IMR-90 (cell line): ENCODE measurements around the gene IRF2BP2. TPM values are rescaled to one million over a fixed set of nuclear protein-coding genes. Genes with fewer than 3 reads are reported as not detected.
A peak's percentile ranks its signal among the peaks of the same experiment; 100 is the strongest.

Experiments
- ATAC-seq: fragments of 200-7000 bp; cut with Tn5 transposase; 2 replicates; pipeline ENCODE4 v1.9.1; 2020; ENCODE audit warnings: low read depth, mild to moderate bottlenecking, moderate library complexity
- BruUV-seq: library from RNA; stranded (reverse); fragments of 400-500 nt; replicated peaks from 2 replicates; lab custom pipeline; 2021; lab: Mats Ljungman, UMichigan
- CTCF ChIA-PET: fragments of 300-600 bp; formaldehyde crosslinking; extraction: SDS; loops from one replicate; lab custom pipeline; 2021; ENCODE audit warnings: antibody characterized with exemption; lab: Yijun Ruan, JAX
- POLR2A ChIA-PET: fragments of 300-600 bp; sonication (Branson Sonifier 250); formaldehyde crosslinking; loops from one replicate; lab custom pipeline; 2022; ENCODE audit warnings: antibody characterized with exemption; ENCODE audit not compliant: unreplicated experiment; lab: Charles Lee
- DNase-seq: peaks from one replicate; pipeline ENCODE4 v3.0.0; 2013
- H2AFZ ChIP-seq: replicated peaks from 2 replicates; pipeline ENCODE3; 2013; ENCODE audit warnings: low read length, mild to moderate bottlenecking; ENCODE audit not compliant: poor library complexity
- H2AK5ac ChIP-seq: 2 replicates; pipeline ENCODE4 v1.6.1; 2013; ENCODE audit warnings: low read depth, low read length, inconsistent platforms
- H2AK9ac ChIP-seq: replicated peaks from 2 replicates; pipeline ENCODE3; 2013; ENCODE audit warnings: mild to moderate bottlenecking, low read depth, low read length, moderate library complexity; ENCODE audit not compliant: poor library complexity
- H2BK120ac ChIP-seq: 2 replicates; pipeline ENCODE4 v1.6.1; 2013; ENCODE audit warnings: low read depth, low read length, inconsistent platforms
- H2BK15ac ChIP-seq: 3 replicates; pipeline ENCODE4 v1.6.1; 2013; ENCODE audit warnings: low read depth, low read length, inconsistent platforms
- H2BK20ac ChIP-seq: 2 replicates; pipeline ENCODE4 v1.6.1; 2013; ENCODE audit warnings: low read depth, mild to moderate bottlenecking, inconsistent platforms, low read length, moderate library complexity
- H2BK5ac ChIP-seq: 2 replicates; pipeline ENCODE4 v1.6.1; 2013; ENCODE audit warnings: mild to moderate bottlenecking, low read depth, low read length, inconsistent platforms; ENCODE audit not compliant: poor library complexity, severe bottlenecking
- H3K14ac ChIP-seq: replicated peaks from 2 replicates; pipeline ENCODE4 v1.6.1; 2013; ENCODE audit warnings: low read depth, low read length, inconsistent platforms
- H3K18ac ChIP-seq: 2 replicates; pipeline ENCODE4 v1.6.1; 2013; ENCODE audit warnings: low read depth, low read length, control low read depth
- H3K23ac ChIP-seq: 2 replicates; pipeline ENCODE4 v1.6.1; 2013; ENCODE audit warnings: low read depth, low read length, inconsistent platforms
- H3K27ac ChIP-seq: 2 replicates; pipeline ENCODE4 v1.5.1; 2013; ENCODE audit warnings: mild to moderate bottlenecking, control low read depth, low read length; ENCODE audit not compliant: insufficient read depth
- H3K27me3 ChIP-seq: 2 replicates; pipeline ENCODE4 v1.6.1; 2013; ENCODE audit warnings: low read length; ENCODE audit not compliant: control insufficient read depth, insufficient read depth
- H3K36me3 ChIP-seq: 2 replicates; pipeline ENCODE4 v1.6.1; 2013; ENCODE audit warnings: low read length, mixed read lengths; ENCODE audit not compliant: control insufficient read depth, insufficient read depth
- H3K4ac ChIP-seq: 2 replicates; pipeline ENCODE4 v1.6.1; 2013; ENCODE audit warnings: low read depth, low read length, inconsistent platforms
- H3K4me1 ChIP-seq: 2 replicates; pipeline ENCODE4 v1.6.1; 2013; ENCODE audit warnings: low read length, mixed read lengths; ENCODE audit not compliant: control insufficient read depth, insufficient read depth
- H3K4me2 ChIP-seq: 2 replicates; pipeline ENCODE4 v1.6.1; 2013; ENCODE audit warnings: low read depth, mild to moderate bottlenecking, control low read depth, low read length, moderate library complexity
- H3K4me3 ChIP-seq: 2 replicates; pipeline ENCODE4 v1.5.1; 2013; ENCODE audit warnings: low read depth, mild to moderate bottlenecking, control low read depth, low read length, moderate library complexity; ENCODE audit not compliant: insufficient read depth
- H3K56ac ChIP-seq: 2 replicates; pipeline ENCODE4 v1.6.1; 2013; ENCODE audit warnings: low read length, inconsistent platforms; ENCODE audit not compliant: insufficient read depth; ENCODE audit errors: extremely low read depth
- H3K79me1 ChIP-seq, 2 experiments: 2 replicates each; pipeline ENCODE4 v1.6.1; 2013; ENCODE audit warnings: low read length in 2 of 2, inconsistent platforms in 1 of 2, low read depth in 1 of 2
- H3K9ac ChIP-seq: 2 replicates; pipeline ENCODE4 v1.6.1; 2013; ENCODE audit warnings: low read depth, low read length, control low read depth
- H3K9me1 ChIP-seq: 2 replicates; pipeline ENCODE4 v1.6.1; 2013; ENCODE audit warnings: low read length, inconsistent platforms; ENCODE audit not compliant: insufficient read depth
- H3K9me3 ChIP-seq: 2 replicates; pipeline ENCODE4 v1.6.1; 2013; ENCODE audit warnings: low read length; ENCODE audit not compliant: control insufficient read depth, insufficient read depth
- H4K20me1 ChIP-seq: 2 replicates; pipeline ENCODE4 v1.6.1; 2013; ENCODE audit warnings: low read length, inconsistent platforms; ENCODE audit not compliant: insufficient read depth
- H4K5ac ChIP-seq: 2 replicates; pipeline ENCODE4 v1.6.1; 2013; ENCODE audit warnings: mild to moderate bottlenecking, low read depth, low read length, control low read depth
- H4K8ac ChIP-seq, 2 experiments: 2 replicates each; pipeline ENCODE4 v1.6.1; 2013; ENCODE audit warnings: low read depth in 2 of 2, low read length in 2 of 2, control low read depth in 1 of 2, inconsistent platforms in 1 of 2
- H4K91ac ChIP-seq: 2 replicates; pipeline ENCODE4 v1.6.1; 2013; ENCODE audit warnings: low read depth, low read length, inconsistent platforms; ENCODE audit not compliant: insufficient read depth
- MAZ ChIP-seq: IDR thresholded peaks from 2 replicates; pipeline ENCODE4 v1.6.1; 2012; ENCODE audit warnings: low read depth, mild to moderate bottlenecking, low read length, improper control_type of control experiment, moderate library complexity, borderline replicate concordance
- NFE2L2 ChIP-seq: fragments of 150-350 bp; IDR thresholded peaks from 2 replicates; pipeline ENCODE4 v1.6.1; 2016; ENCODE audit warnings: low read depth, mild to moderate bottlenecking, low read length
- POLR2A ChIP-seq: IDR thresholded peaks from 2 replicates; pipeline ENCODE4 v1.6.1; 2012; ENCODE audit warnings: mild to moderate bottlenecking, low read depth, low read length
- RCOR1 ChIP-seq: IDR thresholded peaks from 2 replicates; pipeline ENCODE4 v1.6.1; 2012; ENCODE audit warnings: mild to moderate bottlenecking, low read length, improper control_type of control experiment; ENCODE audit not compliant: insufficient replicate concordance
- SMC3 ChIP-seq: fragments of 150-350 bp; IDR thresholded peaks from 2 replicates; pipeline ENCODE4 v1.6.1; 2016; ENCODE audit warnings: low read depth, mild to moderate bottlenecking, antibody characterized with exemption, low read length, moderate library complexity
- WGBS, 2 experiments: methylation state at CpG; one replicate each; pipeline versions ENCODE4 v1.1.5 to v1.1.7; 2013; ENCODE audit warnings: missing lambda C conversion rate in 2 of 2; ENCODE audit not compliant: insufficient read length in 1 of 2; ENCODE audit errors: extremely low coverage in 2 of 2; 5-methylcytosine and 5-hydroxymethylcytosine counted together
- dilution Hi-C: fragments of 300-500 bp; cut with HindIII; formaldehyde crosslinking; loops from one replicate; pipeline ENCODE4 v1.14.3; 2018; ENCODE audit warnings: low sequenced_read_pairs; ENCODE audit not compliant: unreplicated experiment
- in situ Hi-C: fragments of 300-500 bp; cut with MboI; formaldehyde crosslinking; loops from 3 replicates; pipeline ENCODE4 v1.14.3; 2019; ENCODE audit warnings: low sequenced_read_pairs, inconsistent platforms, mixed read lengths
- intact Hi-C: fragments of 100-400 bp; cut with micrococcal nuclease; formaldehyde crosslinking; loops from 2 replicates; pipeline ENCODE4 v1.10.0; 2022
- polyA plus RNA-seq, 3 experiments: library from polyadenylated mRNA; depleted of rRNA; stranded (reverse); fragments of >200 nt; gene quantifications; 2 replicates each; pipeline ENCODE4 v1.2.3, GENCODE V29; 2012; ENCODE audit warnings: low replicate concordance in 1 of 3
- total RNA-seq: library from RNA; depleted of rRNA; stranded (reverse); fragments of >200 nt; gene quantifications from 2 replicates; pipeline ENCODE4 v1.2.3, GENCODE V29; 2012

IRF2BP2 gene
- total and polyA plus RNA-seq, 2 of the 4 experiments (the other 2 are of a cell fraction): 47.0 to 66.6 TPM

DNA sequence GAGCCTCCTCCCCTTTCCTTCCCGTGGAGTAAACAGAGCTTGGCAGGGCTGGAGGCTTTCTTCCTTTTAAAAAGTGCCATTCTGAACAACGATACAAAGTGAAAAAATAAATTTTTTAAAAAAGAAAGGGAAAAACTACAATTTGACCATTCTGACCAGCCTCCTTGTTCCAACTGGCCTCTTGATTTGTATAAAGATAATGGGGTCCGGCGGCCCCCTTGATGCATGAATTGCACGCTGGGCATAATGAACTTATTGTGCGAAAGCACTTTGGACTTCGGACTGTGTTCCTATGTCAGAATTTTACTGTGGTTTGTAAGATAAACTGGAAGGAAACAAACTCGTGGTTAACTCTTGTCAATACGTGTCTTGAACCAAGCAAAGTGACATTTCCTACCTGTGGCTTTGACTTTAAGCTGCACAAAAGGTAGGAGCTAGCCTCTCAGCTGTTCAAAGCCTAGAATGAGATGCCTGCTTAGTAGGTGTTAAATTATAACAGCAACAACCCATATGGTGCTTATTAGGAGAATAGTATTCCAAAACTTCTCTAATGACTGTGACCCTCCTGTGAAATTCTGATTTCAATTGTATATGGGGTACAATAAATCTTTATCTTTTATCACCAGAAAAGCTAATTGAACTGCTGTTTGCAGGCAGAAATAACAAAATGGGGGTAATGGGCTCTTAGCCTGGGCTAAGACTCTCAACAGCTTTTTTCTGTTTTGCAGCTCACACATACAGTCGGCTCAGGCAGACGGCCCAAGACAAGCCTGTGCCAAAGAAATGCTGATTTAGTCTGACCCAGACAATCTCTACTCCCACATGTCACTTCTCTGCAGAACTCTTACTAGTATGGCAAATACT is 9.3 kb downstream of the IRF2BP2 start:
- H3K4me3 ChIP-seq: peak overlapping the region; percentile 51
- in situ Hi-C loops: loop anchor here (25.0 kb wide), 1 partner anchor 262 kb away; no protein-coding TSS in a partner anchor
- dilution Hi-C loops: no loop called here
- TF ChIP-seq NFE2L2 (no peak), POLR2A (peak; percentile 42; the same call in 1 of the 2 replicates), RCOR1 (no peak), SMC3 (no peak), MAZ (no peak)
- H3K36me3 ChIP-seq: no peaks in the 10 kb centered on the region; the same call in 1 of the 2 replicates
- ChIA-PET POLR2A (interaction anchor here (0.6 to 0.7 kb wide), 2 partner anchors 112 to 156 kb away, joined by 3 to 9 read pairs; no protein-coding TSS in a partner anchor), CTCF (interaction anchor here (0.9 kb wide), 1 partner anchor 113 kb away, joined by 3 read pairs; no protein-coding TSS in a partner anchor)
- H3K9me1 ChIP-seq: no peaks in the 10 kb centered on the region
- H3K4me1 ChIP-seq: peaks cover 9% of the 10 kb centered on the region
- peak overlapping the region; percentile 87 for H2AK5ac ChIP-seq
- WGBS, 2 experiments: 0% methylated on average over 1 of the region's 11 CpGs; no CpG with 5 or more reads in 1 of the 2 experiments
- H2AFZ ChIP-seq: peak overlapping the region; percentile 86
- peak overlapping the region; percentile 94; the same call in 2 of the 3 replicates for H2BK15ac ChIP-seq
- peak overlapping the region; percentile 67 to 95 for H4K8ac ChIP-seq
- peak overlapping the region; percentile 69 for H2BK20ac ChIP-seq
- intact Hi-C loops: loop anchor here (1.0 to 5.0 kb wide), 3 partner anchors 68 to 488 kb away; no protein-coding TSS in a partner anchor
- peak overlapping the region; percentile 89 for H4K91ac ChIP-seq
- DNase-seq: no peak
- H4K5ac ChIP-seq: peak overlapping the region; percentile 33
- H3K79me1 ChIP-seq: peaks cover 7 to 10% of the 10 kb centered on the region in 2 experiments
- no peaks in the 10 kb centered on the region for H3K27me3 ChIP-seq
- H3K56ac ChIP-seq: peak overlapping the region; percentile 79
- H3K18ac ChIP-seq: peak overlapping the region; percentile 58
- H3K4ac ChIP-seq: peak overlapping the region; percentile 85
- H3K9ac ChIP-seq: peak overlapping the region; percentile 80
- H3K4me2 ChIP-seq: peak overlapping the region; percentile 74
- ATAC-seq: no peak
- no peak overlapping the region for H2AK9ac ChIP-seq
- H3K23ac ChIP-seq: peak overlapping the region; percentile 89
- peaks cover 12% of the 10 kb centered on the region; the same call in 1 of the 2 replicates for H4K20me1 ChIP-seq
- H3K9me3 ChIP-seq: no peaks in the 10 kb centered on the region
- H3K27ac ChIP-seq: peak overlapping the region; percentile 83
- peak overlapping the region; percentile 73 for H2BK5ac ChIP-seq
- peak overlapping the region; percentile 75 for H2BK120ac ChIP-seq
- no TSS peak for BruUV-seq
- H3K14ac ChIP-seq: peak overlapping the region; percentile 67
